Suppressor macrophage treated with lipopolysaccharide for 1 hour (primary cell): ENCODE results near the gene PRKCI.

Source experiments
- DNase-seq, 3 donors: peaks; one replicate each; pipeline ENCODE4 v3.0.0-alpha.2; 2020 to 2022

Gene PRKCI

DNA sequence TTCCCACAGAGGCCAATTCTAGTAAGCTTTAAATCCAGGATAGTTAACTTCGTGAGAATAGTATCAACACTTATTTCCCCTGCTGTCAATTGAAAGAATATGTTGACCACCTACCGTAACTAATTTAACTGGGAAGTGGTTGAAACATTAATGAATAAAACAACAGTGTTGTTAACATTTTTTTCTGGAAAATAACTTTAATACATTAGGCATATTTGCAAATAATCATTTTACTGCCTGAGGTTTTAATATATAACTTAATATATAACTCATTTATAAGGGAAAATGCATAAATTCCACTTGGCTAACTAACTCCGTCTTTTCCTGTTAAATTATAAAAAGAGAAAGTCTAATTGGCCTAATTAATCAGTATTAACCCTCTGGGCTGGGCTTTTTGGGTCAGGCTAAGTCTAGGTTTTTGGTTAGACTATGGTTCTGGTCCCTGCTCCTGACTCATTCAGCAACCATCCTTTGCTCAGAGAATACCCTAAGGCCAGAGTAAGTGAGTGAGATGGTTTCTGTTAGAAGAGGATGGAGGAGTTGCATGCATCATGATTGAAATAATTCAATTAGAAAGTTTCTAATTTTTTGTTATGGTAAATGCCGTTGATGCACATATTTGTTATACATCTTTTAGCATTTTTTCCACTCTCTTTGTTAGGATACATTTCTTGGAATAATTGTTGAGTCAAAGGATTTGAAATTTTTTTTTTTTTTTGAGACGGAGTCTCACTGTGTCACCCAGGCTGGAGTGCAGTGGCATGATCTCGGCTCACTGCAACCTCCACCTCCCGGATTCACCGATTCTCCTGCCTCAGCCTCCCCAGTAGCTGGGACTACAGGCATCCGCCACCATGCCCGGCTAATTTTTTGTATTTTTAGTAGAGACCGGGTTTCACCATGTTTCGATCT is 124.5 kb downstream of the PRKCI start:
- DNase-seq = no peak

DNA sequence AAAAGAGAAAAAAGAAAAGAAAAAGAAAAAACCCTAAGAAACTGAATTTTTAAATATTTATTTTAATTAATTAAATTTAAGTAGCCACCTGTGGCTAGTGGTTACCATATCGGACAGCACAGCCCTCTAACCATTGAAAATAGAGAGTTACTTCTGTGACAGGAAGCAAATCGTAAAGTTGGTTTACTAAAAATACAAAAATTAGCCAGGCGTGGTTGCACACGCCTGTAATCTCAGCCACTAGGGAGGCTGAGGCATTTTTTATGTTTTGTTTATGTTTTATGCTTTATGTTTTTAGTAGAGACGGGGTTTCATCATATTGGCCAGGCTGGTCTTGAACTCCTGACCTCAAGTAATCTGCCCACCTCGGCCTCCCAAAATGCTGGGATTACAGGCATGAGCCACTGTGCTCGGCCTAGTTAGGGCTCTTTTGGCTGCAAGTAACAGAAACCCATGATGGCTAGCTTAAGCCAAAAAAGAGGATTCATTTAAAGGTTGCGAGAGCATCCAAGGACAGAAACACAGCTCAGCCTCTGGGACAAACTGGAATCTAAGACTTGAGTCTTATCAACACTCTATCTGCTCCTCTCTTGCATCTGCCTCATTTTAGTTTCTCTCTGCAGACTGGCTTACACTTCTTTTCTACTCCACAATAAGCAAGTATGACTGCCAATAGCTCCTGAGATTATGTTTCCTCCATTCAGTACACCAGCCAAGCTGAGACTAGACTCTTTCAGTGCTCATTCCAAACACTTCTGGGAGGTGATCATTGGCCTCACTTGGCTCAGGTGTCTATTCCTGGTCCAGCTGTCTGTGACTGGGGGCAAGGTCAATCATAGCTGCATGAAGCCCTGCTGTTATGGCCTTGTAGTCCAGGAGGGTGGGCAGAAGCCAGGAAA is 128.5 kb downstream of the PRKCI start:
- no peak for DNase-seq

DNA sequence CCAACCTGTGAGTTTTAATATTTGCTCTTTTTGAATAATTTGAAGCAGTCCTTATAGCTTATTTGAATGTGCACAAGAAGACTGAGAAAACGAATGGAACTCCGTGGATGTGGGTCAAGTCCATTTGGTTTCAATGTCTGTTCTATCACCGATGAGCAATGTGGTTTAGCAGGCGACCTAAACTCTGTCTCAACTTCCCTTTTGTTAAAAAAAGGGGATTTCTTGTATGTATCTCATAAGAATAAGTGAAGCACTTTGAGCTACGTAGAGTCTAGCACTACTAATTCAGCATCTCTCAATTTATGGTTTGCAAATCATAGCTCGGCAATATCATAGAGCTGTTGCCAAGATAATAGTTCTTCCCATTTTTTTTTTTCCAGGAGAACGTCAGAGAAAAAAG is 130.7 kb downstream of the PRKCI start:
- peak; percentile 76 to 94 (median 92) for DNase-seq

- DNase-seq = no peak
Measured at GRCh38 chr3:170353485-170353884, 131.3 kb downstream of the PRKCI start.

GRCh38 chr3:170354760-170355159 is 132.5 kb downstream of the PRKCI start:
- no peak for DNase-seq
